ENCODE data around the gene PIR.

The PIR gene

GRCh38 chrX:15416133-15416993 lies 76.8 kb downstream of the PIR start:
- DNase-seq, result no peak

- no peak for DNase-seq
Observed at GRCh38 chrX:15413101-15413500, 80.0 kb downstream of the PIR start.

DNA sequence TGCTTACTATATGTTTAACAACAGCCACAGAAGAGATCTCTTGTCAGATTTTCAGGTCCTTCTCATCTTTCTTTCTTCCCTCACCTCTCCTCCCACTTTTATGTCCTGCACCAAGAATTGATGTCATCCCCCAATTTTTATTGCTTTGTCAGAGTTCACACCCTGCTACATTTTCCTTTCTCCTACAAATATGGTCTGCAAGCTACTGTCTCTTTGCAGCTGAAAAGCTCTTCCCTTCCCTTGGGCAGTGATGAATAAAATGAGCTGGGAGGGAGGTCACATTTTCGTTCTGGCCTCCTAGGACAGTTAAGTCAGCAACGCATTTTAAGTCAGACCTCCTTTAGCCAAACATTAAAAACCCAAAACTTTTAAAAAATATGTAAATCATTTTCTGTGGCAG lies 82.2 kb downstream of the PIR start:
- no peak for DNase-seq

- DNase-seq, result no peak
Observed at GRCh38 chrX:15410430-15410829, 82.7 kb downstream of the PIR start.

GRCh38 chrX:15405846-15406245 lies 87.3 kb downstream of the PIR start:
- DNase-seq, result no peak

- no peak for DNase-seq
Observed at GRCh38 chrX:15404401-15405096, 88.6 kb downstream of the PIR start.

- no peak for DNase-seq
Observed at GRCh38 chrX:15401378-15401777, 91.8 kb downstream of the PIR start.

DNA sequence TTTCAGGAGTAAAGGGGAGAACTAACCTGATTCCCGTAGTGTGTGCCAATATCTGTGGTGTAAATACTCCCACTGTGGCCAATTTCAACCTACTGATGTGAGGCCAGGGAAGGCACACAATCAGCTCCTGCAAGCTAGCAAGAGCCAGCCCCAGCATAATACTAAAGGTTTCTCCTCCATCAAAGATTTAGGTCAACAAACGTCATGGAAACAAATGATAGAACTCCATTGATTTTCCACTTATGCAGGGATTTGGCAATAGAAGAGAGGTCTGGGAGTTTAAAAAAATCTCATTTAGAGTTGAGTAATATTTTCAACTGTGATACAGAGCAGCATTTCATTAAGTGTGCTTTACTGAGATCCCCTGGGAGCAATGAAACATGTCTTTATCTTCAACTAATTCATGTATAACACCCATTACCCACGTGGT lies 93.2 kb downstream of the PIR start:
- no peak for DNase-seq

DNA sequence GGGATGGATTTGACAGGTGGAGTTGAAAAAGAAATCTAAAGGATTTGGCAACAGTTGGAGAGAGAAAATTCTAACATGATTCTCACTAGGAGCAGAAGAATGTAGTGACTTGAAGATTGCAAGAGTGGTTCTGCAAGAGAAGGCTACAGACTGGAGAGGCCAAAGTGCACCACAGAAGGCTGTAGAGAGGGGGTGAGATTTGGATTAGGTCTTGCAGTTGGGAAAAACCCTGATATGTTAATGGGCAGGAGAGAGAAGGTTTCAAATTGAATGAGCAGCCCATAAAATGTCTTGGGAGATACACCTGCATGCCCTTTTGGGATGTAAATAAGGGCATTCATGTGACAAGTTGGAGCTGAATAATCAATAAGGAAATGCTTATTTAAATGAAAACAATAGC lies 94.3 kb downstream of the PIR start:
- no peak for DNase-seq

- DNase-seq, result no peak
Observed at GRCh38 chrX:15395789-15396188, 97.3 kb downstream of the PIR start.

GRCh38 chrX:15391850-15392249 lies 101.3 kb downstream of the PIR start:
- no peak for DNase-seq

DNA sequence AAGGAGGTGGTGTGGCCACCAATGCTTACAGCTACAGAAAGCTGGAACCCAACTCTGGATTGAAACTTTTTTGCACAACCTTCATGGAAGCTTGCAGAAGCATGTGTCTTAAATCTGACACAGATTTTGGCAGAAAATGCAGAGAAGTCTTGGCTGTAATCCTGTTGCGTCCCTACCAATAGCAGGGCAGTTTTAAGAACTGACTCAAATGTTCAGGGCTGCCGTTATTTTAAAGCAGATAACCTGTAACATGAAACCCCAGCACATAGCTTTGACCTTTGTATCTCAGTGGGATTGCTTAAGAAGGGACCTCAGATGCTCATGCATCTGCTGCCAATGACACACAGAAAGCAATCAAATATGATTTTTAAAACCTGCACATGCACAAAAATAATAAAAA lies 108.8 kb downstream of the PIR start, which contains the start of gene VEGFD:
TSS of gene VEGFD (minus strand) at position 110 of the 400 bp plus-strand sequence. CDS start 467 bp downstream, outside the sequence.
- no peak for DNase-seq

DNA sequence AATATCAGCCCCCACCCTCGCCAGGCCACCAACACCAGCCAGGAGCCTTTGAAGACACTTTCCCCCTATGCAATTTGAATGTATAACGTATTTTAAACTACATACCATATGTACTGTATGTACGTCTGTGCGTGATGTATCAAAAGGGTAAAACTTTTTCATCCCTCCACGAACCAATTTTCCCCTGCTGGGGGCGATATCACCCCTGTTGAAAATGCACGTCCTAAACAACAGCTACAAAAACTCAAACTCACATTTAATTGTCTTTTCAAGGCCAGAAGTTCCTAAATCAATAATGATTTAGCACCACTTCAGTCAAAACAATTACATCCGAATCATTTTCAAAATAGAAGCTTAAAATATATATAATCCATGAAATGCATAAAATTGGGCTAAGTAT lies 110.3 kb downstream of the PIR start:
- no peak for DNase-seq

DNA sequence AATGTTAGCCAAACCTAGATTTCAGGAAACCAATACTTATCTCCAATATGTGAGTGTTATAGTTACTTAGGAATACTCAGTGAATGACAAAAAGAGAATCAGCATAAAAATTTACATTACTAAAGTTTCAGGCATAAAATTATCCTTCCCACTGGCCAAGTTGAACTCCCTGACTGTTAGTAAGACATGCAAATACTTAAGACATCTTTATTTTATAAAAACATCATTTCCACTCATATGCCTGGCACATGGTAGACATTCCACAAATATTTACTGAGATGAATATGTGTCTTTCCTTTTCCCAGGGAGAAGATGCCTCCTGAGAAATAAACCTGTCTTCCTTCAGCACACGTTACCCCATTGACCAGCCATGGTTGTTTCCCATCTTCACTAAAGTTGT lies 116.2 kb downstream of the PIR start:
- DNase-seq, result no peak

DNA sequence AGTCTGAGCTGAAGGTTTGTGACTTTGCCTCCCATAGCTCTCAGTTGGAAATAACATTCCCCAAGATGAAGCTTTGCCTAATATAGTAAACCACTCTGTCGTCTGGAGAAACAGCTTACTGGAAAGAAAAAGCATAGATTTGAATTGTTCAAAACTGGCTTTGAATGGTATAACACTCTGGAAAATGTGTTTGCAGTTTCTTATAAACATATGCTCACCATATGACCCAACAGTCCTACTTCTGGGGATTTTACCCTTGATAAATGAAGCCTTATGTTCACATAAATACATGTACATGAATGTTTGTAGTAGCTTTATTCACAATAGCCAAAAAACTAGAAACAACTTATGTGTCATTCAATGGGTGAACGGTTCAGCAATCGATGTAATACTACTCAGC lies 119.2 kb downstream of the PIR start:
- no peak for DNase-seq

GRCh38 chrX:15366506-15367352 lies 126.4 kb downstream of the PIR start:
- no peak for DNase-seq

DNA sequence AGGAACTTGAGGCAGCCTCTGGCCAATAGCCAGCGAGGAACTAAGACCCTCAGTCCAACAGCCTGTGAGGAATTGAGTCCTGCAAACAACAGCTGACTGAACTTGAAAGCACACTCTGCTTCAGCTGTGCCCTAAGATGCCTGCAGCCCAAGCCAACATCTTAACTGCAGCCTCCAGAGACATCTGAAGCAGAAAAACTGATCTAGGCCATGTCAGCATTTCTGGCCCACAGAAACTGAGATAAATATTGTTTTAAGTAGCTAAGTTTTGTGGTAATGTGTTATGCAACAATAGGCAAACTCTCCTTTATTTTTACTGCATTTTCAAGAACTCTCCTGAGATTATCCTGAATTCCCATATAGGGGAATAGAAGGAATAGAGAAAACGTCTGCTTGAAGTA lies 133.4 kb downstream of the PIR start:
- DNase-seq, result no peak

- DNase-seq, result no peak
Observed at GRCh38 chrX:15358533-15358932, 134.6 kb downstream of the PIR start.

DNA sequence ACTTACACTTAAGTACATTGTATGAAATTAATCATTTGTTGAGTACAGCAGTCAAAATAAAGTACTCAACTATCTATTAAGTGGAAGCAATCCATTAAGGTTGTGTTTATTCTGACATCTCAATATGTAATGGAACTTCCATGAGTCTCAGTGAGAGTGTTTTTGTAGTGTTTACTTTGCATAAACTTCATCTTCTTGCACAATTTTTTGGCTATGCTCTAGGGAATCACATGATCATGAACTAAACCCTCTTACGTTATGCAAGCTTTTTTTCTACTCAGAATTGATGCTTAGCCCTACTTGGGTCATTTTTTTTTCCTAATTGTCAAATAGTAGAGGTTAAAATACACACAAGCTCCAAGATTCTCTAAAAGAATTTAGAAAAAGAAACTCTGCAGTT lies 136.7 kb downstream of the PIR start:
- peak; percentile 1 for DNase-seq

GRCh38 chrX:15350329-15350996 lies 142.7 kb downstream of the PIR start:
- no peak for DNase-seq

DNA sequence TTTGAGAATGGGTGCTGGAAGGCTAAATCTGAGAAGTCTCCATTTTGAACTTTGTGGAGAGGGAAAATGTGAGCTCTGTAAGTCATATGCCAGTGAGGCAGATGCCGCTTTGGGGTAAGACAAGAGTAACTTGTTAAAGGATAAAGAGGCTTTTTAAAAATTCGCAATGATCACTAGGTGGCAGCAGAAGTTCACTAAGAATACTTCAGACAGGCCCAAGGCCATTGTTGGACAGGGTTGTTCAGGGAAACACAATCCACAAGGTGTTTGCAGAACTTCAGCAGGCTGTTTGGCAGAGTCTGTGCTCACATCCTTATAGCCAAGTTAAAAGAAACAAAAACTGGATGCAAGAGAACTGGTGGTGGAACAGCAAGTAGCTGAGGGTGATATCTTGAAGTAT lies 144.1 kb downstream of the PIR start:
- DNase-seq, result peak; percentile 11

DNA sequence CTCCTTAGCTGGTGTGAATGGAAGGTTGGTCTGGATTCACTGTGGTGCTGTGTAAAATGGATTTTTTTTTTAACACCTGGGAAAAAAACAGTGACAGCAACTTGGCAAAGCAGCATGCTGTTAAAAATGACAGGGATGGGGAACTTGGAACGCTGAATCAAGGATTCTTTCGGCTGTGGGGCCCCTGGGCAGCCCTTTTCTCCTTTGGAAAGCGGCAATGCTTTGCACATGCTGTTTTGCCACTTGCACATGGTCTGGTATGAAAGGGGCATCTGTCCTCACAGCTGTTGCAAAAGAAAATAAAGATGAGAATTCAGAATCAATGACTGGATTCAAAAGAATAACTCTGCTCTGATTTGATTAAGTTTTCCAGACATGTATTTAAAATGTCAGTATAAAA lies 147.2 kb downstream of the PIR start:
- no peak for DNase-seq

DNA sequence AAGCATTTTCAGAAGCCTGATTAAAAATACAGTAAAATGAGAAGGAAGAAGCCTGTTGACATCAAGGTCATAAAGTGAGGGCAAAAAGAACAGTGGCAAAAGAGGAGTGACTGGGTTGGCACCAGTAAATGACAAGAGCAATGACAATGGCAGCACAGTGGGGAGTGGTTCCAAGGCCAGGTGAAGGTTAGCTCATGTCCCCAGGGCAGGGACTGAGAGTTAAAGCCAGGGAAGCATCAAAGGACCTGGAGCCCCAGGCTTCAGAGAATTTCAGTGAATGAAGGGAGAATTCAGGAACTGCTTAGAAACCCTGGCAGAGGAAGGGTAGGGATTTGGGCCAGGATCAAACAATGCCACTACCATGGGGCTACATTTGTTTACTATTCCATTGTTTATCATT lies 149.0 kb downstream of the PIR start:
- no peak for DNase-seq
